Measurements from ENCODE around the gene RARA.

Gene RARA

GRCh38 chr17:40316571-40317344, 7.8 kb downstream of the RARA start:
- peak; percentile 89 for DNase-seq

- DNase-seq = peak; percentile 73
Observed at GRCh38 chr17:40317345-40317873, 8.4 kb downstream of the RARA start.

- peak; percentile 98 for DNase-seq
Observed at GRCh38 chr17:40317880-40318829, 9.2 kb downstream of the RARA start.

DNA sequence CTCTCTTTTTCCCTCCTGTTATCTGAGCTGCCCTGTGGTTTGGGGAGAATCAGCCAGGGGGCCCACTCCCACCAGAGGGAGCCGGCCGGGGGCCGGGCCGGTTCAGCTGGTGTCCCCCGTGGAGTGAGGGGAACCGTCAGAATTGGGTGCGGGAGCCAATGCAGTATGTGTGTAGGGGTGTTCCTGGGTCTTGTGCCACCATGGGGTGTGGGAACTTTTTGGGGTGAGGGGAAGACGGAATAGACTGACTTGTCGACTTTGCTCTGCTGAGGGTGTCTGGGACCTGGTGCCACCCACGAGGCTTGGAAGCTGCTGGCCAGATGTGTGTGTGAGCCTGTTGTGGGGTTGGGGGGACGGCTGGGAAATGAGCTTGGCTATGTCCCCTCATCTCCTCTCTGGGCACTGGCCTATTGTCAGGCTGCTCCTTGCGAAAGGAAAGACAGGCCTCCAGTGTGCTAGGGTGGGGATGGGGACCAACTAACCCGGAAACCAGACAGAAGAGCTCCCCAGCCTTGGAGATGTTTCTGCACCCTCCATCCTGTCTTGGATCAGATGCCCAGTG, 9.9 kb downstream of the RARA start:
- DNase-seq = no peak

- no peak for DNase-seq
Observed at GRCh38 chr17:40319651-40320540, 10.9 kb downstream of the RARA start.

- peak; percentile 94 for DNase-seq
Observed at GRCh38 chr17:40320756-40321523, 12.0 kb downstream of the RARA start.

GRCh38 chr17:40321524-40321929, 12.5 kb downstream of the RARA start:
- DNase-seq = no peak

- DNase-seq = peak; percentile 68
Observed at GRCh38 chr17:40321961-40322357, 13.0 kb downstream of the RARA start.

DNA sequence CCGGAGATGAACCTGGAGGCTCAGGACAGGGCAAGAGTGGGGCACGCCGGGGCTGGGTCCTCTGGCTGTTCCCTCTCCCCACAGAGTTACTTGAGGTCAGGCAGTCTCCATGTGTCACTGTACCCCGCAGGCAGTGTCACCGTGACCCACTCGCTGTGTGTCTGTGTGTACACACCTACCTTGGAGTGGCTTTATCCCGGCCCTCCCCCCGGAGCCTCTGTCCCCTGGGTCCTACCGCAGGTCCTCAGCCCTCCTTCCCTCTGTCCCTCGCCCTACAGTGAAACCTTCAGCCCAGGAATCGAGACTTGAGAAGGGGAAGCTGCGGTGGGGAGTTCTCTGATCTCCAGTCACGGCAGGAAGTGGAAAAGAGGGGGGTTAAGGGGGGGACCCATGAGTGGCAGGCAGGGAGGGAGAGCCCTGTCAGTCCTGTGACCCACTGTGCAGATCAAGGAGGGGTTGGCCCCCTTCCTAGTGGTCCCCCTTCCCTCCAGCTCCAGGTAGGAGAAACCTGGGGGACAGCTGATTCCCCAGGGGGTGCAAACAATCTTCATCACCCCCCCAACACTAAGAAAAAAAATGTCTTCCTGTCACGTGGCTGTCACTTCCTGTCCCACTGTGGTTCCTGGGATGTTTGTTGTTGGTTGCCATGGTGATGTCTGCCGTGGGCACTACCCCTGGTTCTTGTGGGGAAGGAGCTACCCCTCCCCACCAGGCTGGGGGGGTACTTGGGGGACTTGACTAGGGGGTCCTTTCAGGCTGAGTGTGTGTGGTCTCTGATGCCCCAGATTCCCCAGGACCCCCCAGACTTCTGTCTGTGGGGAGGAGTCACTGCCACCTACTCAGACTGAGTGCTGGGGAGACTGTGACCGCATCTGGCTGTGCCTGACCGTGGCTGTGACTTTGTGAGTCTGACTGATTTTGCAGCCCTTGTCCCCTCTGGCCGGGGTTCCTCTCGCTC, 13.7 kb downstream of the RARA start:
- DNase-seq = peak; percentile 87

DNA sequence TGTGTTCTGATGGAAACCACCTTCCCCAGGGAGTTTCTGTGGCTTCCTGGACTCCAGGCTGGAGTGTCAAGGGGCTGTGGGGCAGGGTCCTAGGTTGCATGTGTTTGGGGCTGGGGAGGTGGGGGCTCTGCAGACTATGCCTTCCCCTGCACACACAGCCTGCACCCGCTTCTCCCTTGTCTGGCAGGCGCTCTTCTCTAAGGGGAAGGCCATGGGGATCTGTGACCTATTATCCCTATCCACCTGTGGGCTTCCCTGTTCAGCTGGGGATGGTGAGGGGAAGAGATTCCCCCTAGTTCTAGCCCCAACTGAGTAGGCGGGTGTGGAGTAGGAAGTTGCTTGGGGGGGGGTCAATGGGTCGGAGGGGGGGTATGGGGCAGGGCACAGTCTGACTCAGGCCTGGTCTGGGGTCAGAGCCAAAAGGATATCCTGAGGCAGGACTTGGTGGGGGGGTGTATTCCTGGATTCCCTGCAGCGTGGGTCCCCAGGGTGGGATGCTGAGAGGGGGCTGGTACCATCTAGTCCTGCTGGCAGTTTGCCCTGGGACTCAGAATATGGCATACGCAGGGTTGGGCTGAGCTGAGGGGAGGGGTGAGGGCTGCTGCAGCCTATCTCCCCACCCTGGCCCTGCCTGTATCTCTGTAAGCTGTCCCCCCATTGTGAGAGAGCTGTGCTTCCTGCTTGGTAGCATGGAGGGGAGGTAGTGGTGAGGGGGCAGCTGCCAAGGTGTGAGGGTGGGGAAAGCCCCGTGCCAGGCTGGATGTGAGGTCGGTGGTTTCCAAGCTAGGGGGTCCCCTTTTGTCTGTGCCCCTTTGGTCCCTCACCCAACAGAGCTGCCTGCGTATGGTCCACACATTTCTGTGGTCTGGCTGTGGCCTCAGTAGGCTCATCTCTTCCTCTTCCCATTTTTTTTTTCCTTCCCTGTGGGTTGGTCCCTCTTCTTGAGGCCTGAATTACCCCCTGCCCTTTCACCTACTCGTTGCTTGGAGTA, 14.7 kb downstream of the RARA start:
- peak; percentile 76 for DNase-seq

GRCh38 chr17:40325156-40326013, 16.4 kb downstream of the RARA start:
- peak; percentile 36 for DNase-seq

DNA sequence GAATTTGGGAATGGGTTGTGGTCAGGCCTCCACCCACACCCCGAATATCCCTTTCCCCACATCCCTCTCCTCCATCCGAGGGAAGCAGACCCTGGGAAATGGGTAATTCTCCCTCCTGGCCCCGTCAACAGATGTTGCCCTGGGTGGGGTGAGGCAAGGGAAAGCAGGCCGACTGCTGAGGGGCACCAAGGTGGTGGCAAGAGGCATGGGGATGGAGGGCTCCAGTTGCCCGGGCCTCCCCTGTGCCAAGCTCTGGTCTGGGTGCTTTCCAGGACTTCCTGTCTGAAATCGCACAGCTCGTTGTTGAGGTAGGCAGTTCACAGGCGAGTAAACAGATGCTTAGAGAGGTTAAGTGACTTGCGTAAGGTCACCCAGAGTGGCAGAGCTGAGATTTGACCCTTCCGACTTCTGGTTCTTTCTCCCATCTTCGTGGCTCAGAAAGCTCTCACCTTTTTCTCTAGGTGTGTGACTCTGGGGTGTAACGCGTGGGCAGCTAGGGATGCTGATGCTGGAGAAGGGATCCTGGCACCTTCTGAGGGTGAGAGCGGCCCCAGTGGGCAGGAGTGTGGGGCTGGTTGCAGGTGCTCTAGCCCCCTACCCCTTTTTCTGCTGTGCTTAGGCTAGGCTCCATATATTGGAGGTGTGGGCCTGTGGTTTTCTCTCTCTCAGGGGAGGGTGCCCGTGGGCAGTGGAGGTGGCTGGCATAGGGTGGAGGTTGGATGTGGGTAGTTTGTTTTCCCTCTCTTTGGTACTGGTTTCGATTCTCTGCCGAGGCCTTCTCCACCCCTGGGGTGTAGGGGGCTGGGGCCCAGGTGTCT, 17.2 kb downstream of the RARA start:
- DNase-seq = peak; percentile 37

- no peak for DNase-seq
Observed at GRCh38 chr17:40326832-40327199, 17.8 kb downstream of the RARA start.

DNA sequence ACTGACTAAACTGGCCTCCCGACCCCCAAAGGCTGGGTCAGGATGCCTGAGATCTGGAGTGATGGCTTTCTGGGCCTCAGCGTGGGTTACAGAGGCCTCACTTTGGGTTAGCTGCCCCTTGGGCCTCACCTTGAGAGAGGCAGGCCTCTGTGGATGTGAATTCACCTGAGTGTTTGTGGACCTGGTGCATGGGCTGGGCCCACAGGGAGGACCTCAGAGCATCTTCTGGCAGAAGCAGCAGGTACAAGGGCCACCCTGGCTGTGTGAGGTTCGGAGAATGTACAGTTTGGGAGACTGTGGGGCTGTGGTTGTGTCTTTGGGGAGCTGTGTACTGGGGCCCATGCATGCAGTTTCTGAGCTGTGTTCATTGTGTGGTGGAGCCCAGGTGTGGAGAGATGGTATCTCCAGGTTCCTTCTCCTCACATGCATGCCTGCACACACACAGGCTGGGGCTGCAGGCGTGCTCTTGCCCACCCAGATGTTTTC, 18.3 kb downstream of the RARA start:
- no peak for DNase-seq

GRCh38 chr17:40327735-40328385, 18.9 kb downstream of the RARA start:
- peak; percentile 73 for DNase-seq

DNA sequence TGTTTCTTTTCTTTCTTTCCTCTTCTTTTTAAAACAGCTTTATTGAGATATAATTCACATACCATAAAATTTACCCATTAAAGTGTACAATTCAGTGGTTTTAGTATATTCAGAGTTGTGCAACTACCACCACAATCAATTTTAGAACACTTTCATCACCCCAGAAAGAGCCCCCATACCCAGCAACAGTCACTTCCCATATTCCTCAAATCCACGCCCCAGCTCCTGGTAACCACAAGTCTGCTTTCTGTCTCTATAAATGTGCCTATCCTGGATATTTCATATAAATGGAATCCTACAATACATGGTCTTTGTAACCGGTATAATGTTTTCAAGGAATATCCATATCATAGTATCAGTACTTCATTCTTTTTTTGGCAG, 19.4 kb downstream of the RARA start:
- no peak for DNase-seq

Measured in left hindlimb (tissue), 1 donor.